RWPE2 (cell line): ENCODE results near the gene SORCS3.

ENCODE experiments used
- ATAC-seq: fragments of 200-7000 bp; cut with Tn5 transposase; 3 replicates; pipeline ENCODE4 v1.9.1; 2021; ENCODE audit warnings: low read depth
- DNase-seq: peaks from one replicate; pipeline ENCODE4 v3.0.0-alpha.2; 2020; ENCODE audit warnings: low spot score
- H3K27ac ChIP-seq: fragments of 450-650 bp; 2 replicates; pipeline ENCODE4 v1.5.1; 2017; ENCODE audit warnings: mild to moderate bottlenecking; ENCODE audit not compliant: poor library complexity, severe bottlenecking
- H3K27me3 ChIP-seq: fragments of 250-450 bp; sonication (Bioruptor Pico); 2 replicates; pipeline ENCODE4 v1.5.1; 2021; ENCODE audit warnings: mild to moderate bottlenecking, moderate library complexity; ENCODE audit not compliant: insufficient read depth, poor library complexity, severe bottlenecking
- H3K36me3 ChIP-seq: fragments of 250-450 bp; sonication (Bioruptor Pico); 2 replicates; pipeline ENCODE4 v1.5.1; 2020; ENCODE audit warnings: low read depth, mild to moderate bottlenecking, moderate library complexity
- H3K4me1 ChIP-seq: fragments of 250-450 bp; sonication (Bioruptor Pico); 2 replicates; pipeline ENCODE4 v1.5.1; 2021; ENCODE audit warnings: mild to moderate bottlenecking, moderate library complexity; ENCODE audit not compliant: insufficient read depth, poor library complexity, severe bottlenecking
- H3K4me3 ChIP-seq: fragments of 250-450 bp; sonication (Bioruptor Pico); 2 replicates; pipeline ENCODE4 v1.5.1; 2021; ENCODE audit warnings: mild to moderate bottlenecking, moderate library complexity; ENCODE audit not compliant: severe bottlenecking
- H3K9me3 ChIP-seq: fragments of 250-450 bp; sonication (Bioruptor Pico); 2 replicates; pipeline ENCODE4 v1.5.1; 2021; ENCODE audit warnings: mild to moderate bottlenecking, moderate library complexity; ENCODE audit not compliant: severe bottlenecking
- TF ChIP-seq, protein P1 (sequence below): fragments of 450-650 bp; IDR thresholded peaks from one replicate; pipeline ENCODE4 v1.5.1; 2017; ENCODE audit warnings: mild to moderate bottlenecking, moderate library complexity; ENCODE audit not compliant: poor library complexity, severe bottlenecking

The SORCS3 gene

DNA sequence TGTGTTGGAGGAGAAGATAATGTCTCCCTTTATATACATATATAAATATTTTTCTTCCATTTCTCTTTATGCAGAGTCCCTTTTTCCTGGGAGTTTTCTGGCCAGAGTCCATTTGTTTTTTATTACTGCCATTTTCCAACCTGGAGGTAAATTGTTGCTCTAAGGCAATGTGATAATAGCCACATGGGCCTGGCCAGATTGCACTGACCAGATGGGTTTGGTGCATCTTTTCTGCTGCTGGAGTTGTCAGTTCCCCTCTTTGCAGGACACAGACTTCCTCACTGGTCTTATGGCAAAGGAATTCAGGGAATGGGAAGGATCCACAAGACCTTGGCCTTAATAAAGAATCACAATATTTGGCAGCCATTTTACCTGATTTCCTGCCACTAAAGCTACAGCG is 254.9 kb downstream of the SORCS3 start:
- TF ChIP-seq, protein P1, sequence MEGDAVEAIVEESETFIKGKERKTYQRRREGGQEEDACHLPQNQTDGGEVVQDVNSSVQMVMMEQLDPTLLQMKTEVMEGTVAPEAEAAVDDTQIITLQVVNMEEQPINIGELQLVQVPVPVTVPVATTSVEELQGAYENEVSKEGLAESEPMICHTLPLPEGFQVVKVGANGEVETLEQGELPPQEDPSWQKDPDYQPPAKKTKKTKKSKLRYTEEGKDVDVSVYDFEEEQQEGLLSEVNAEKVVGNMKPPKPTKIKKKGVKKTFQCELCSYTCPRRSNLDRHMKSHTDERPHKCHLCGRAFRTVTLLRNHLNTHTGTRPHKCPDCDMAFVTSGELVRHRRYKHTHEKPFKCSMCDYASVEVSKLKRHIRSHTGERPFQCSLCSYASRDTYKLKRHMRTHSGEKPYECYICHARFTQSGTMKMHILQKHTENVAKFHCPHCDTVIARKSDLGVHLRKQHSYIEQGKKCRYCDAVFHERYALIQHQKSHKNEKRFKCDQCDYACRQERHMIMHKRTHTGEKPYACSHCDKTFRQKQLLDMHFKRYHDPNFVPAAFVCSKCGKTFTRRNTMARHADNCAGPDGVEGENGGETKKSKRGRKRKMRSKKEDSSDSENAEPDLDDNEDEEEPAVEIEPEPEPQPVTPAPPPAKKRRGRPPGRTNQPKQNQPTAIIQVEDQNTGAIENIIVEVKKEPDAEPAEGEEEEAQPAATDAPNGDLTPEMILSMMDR, result no peak
- H3K27me3 ChIP-seq, result no peaks in the 10 kb centered on the region
- H3K9me3 ChIP-seq, result no peaks in the 10 kb centered on the region
- no peaks in the 10 kb centered on the region for H3K36me3 ChIP-seq
- no peak overlapping the region for H3K27ac ChIP-seq
- no peak overlapping the region for H3K4me3 ChIP-seq
- ATAC-seq, result no peak
- DNase-seq, result no peak
- no peaks in the 10 kb centered on the region for H3K4me1 ChIP-seq

DNA sequence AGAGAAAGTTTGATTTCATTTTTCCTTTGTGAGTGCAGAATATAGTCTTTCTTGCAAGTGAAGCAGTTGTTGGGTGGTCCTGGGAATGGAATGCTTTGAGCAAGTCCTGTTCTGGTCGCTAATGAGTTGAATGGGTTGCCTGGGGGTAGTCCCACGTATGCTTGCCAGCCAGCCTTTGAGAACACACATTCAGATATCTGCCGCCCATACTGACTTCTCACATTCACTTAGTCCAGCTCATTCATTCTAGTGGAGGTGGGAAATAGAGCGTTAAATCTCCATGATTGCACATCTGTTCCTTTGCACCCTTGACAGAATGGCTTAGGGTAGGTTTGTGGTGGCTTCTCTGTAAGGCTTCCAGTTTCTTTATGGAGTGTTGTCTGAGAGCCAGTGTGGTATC is 256.6 kb downstream of the SORCS3 start:
- H3K9me3 ChIP-seq, result no peaks in the 10 kb centered on the region
- no peak overlapping the region for H3K4me3 ChIP-seq
- no peak for DNase-seq
- TF ChIP-seq, protein P1, result no peak
- no peak overlapping the region for H3K27ac ChIP-seq
- ATAC-seq, result no peak
- no peaks in the 10 kb centered on the region for H3K27me3 ChIP-seq
- H3K4me1 ChIP-seq, result no peaks in the 10 kb centered on the region
- no peaks in the 10 kb centered on the region for H3K36me3 ChIP-seq

DNA sequence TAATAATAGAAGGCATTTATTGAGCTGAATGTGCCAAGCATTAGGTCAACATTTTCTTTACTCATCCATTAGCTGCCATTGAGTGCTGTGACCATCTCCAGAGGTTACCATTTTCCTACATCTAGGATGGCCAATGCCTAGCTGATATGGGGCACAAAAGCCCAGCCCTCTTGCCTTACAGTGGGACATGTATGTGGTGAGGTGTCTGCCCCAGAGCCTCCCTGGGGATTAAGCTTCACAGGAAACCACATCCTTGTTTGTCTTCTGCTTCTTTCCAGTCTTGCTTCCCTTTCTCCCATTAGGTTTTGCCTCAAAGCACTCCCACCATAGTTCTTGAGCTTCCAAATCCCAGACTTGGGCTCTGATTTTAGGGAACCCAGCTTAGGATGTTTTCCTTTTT is 258.7 kb downstream of the SORCS3 start:
- Histone ChIP-seq H3K27me3 (no peaks in the 10 kb centered on the region), H3K9me3 (no peaks in the 10 kb centered on the region), H3K27ac (no peak overlapping the region), H3K36me3 (no peaks in the 10 kb centered on the region), H3K4me3 (no peak overlapping the region), H3K4me1 (no peaks in the 10 kb centered on the region)
- no peak for ATAC-seq
- TF ChIP-seq, protein P1, result no peak
- DNase-seq, result no peak

DNA sequence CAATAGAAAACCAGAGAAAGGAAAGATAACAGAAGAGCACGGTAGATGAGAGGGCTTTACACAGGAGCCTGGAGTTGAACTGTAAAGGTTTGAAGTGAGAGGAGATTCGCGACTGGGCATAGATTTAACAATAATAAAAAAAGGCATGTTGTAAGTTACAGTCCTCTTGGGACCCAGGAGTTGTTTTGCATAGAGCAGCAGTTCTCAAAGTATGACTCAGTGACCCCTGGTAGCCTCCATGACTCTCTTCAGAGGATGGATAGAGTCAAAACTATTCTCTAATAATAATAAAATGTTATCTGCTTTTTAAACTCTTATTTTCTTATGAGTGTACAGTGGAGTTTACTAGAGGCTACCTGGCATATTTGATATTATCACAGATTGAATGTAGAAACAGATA is 262.3 kb downstream of the SORCS3 start:
- H3K27me3 ChIP-seq, result no peaks in the 10 kb centered on the region
- ATAC-seq (no peak), DNase-seq (no peak)
- H3K9me3 ChIP-seq, result no peaks in the 10 kb centered on the region
- no peaks in the 10 kb centered on the region for H3K36me3 ChIP-seq
- H3K4me3 ChIP-seq, result no peak overlapping the region
- no peaks in the 10 kb centered on the region for H3K4me1 ChIP-seq
- TF ChIP-seq, protein P1, result no peak
- H3K27ac ChIP-seq, result no peak overlapping the region

DNA sequence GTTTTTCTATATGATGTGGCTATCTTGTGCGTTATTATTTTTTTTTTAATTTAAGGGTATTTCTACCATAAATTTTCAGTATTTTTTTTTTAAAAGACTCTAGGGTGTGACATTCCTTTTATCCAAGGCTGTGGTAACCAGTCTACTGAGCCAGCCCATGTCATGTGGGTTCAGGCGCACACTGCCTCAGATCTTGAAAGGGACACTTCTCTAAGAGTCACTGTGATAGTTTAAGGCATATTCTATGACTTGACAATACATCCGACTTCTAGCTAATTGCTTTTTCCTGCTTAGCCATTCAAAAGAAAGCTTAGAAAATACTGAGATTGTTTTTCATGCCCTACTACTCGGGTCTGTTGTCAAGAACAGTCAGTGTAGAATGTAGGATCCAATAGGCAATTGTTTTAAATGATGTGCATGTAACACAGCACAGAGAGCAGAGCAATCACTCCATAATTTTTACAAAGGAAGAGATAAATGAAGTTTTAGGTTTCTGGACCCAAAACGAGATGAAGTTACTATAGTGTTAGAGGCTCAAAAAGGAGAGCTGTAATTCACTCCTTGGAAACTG is 263.7 kb downstream of the SORCS3 start:
- H3K4me1 ChIP-seq, result no peaks in the 10 kb centered on the region
- no peaks in the 10 kb centered on the region for H3K9me3 ChIP-seq
- DNase-seq (no peak), ATAC-seq (no peak)
- no peaks in the 10 kb centered on the region for H3K27me3 ChIP-seq
- H3K4me3 ChIP-seq, result no peak overlapping the region
- no peak overlapping the region for H3K27ac ChIP-seq
- TF ChIP-seq, protein P1, result no peak
- H3K36me3 ChIP-seq, result no peaks in the 10 kb centered on the region
